GM19452 (cell line): ENCODE measurements around the gene VGLL4.
A peak's percentile ranks its signal among the peaks of the same experiment; 100 is the strongest.

Source experiments
- ATAC-seq: cut with Tn5 transposase; IDR thresholded peaks from one replicate; pipeline ENCODE4 v1.9.1; 2021; ENCODE audit not compliant: unreplicated experiment

The VGLL4 gene

GRCh38 chr3:11653298-11654055, 9.8 kb upstream of the VGLL4 start:
- ATAC-seq, result no peak

GRCh38 chr3:11651900-11652299, 8.2 kb upstream of the VGLL4 start:
- ATAC-seq, result no peak

- ATAC-seq, result no peak
These were observed 7.8 kb upstream of the VGLL4 start for GRCh38 chr3:11651477-11651876.

- no peak for ATAC-seq
These were observed 6.7 kb upstream of the VGLL4 start for GRCh38 chr3:11650391-11650790.

- no peak for ATAC-seq
These were observed 5.0 kb upstream of the VGLL4 start for GRCh38 chr3:11648735-11649134.

GRCh38 chr3:11643201-11643603, 513 bp downstream of the VGLL4 start:
- ATAC-seq, result no peak

- ATAC-seq, result peak; percentile 69
These were observed 1.1 kb downstream of the VGLL4 start for GRCh38 chr3:11642431-11643191.

GRCh38 chr3:11641683-11642430, 1.9 kb downstream of the VGLL4 start:
- no peak for ATAC-seq

- ATAC-seq, result no peak
These were observed 2.4 kb downstream of the VGLL4 start for GRCh38 chr3:11641316-11641682.

GRCh38 chr3:11640009-11640673, 3.6 kb downstream of the VGLL4 start:
- ATAC-seq, result no peak

GRCh38 chr3:11638495-11639358, 5.0 kb downstream of the VGLL4 start:
- no peak for ATAC-seq

- no peak for ATAC-seq
These were observed 5.7 kb downstream of the VGLL4 start for GRCh38 chr3:11637901-11638458.

- no peak for ATAC-seq
These were observed 7.3 kb downstream of the VGLL4 start for GRCh38 chr3:11636394-11636770.

GRCh38 chr3:11635680-11636393, 7.9 kb downstream of the VGLL4 start:
- no peak for ATAC-seq

GRCh38 chr3:11634974-11635612, 8.6 kb downstream of the VGLL4 start:
- no peak for ATAC-seq

- no peak for ATAC-seq
These were observed 9.6 kb downstream of the VGLL4 start for GRCh38 chr3:11634081-11634635.

GRCh38 chr3:11632966-11633365, 10.7 kb downstream of the VGLL4 start:
- no peak for ATAC-seq

GRCh38 chr3:11632564-11632963, 11.2 kb downstream of the VGLL4 start:
- ATAC-seq, result no peak

- ATAC-seq, result no peak
These were observed 11.9 kb downstream of the VGLL4 start for GRCh38 chr3:11631820-11632219.
